HEK293 (cell line): ENCODE results near the gene SHLD2.

Experiments used
- KLF16 ChIP-seq: fragments of 450-650 bp; formaldehyde crosslinking; IDR thresholded peaks from 2 replicates; pipeline ENCODE4 v1.5.1; 2017; ENCODE audit warnings: missing biosample characterization, missing genetic modification characterization
- KLF7 ChIP-seq: fragments of 450-650 bp; formaldehyde crosslinking; IDR thresholded peaks from 2 replicates; pipeline ENCODE4 v1.5.1; 2016; ENCODE audit warnings: missing biosample characterization, missing genetic modification characterization, borderline replicate concordance
- MYNN ChIP-seq: fragments of 450-650 bp; formaldehyde crosslinking; IDR thresholded peaks from 2 replicates; pipeline ENCODE4 v1.5.1; 2016; ENCODE audit warnings: missing biosample characterization, missing genetic modification characterization, borderline replicate concordance
- PATZ1 ChIP-seq: fragments of 450-650 bp; formaldehyde crosslinking; IDR thresholded peaks from 2 replicates; pipeline ENCODE4 v1.5.1; 2016; ENCODE audit warnings: missing biosample characterization, missing genetic modification characterization
- SCRT2 ChIP-seq: fragments of 450-650 bp; formaldehyde crosslinking; IDR thresholded peaks from 2 replicates; pipeline ENCODE4 v1.5.1; 2016; ENCODE audit warnings: missing biosample characterization, missing genetic modification characterization
- SETDB1 ChIP-seq: IDR thresholded peaks from one replicate; pipeline ENCODE4 v1.6.1; 2017; ENCODE audit warnings: mild to moderate bottlenecking, low read length, moderate library complexity, mixed read lengths; ENCODE audit not compliant: insufficient read length
- ZBTB20 ChIP-seq: fragments of 450-650 bp; formaldehyde crosslinking; IDR thresholded peaks from 2 replicates; pipeline ENCODE4 v1.5.1; 2016; ENCODE audit warnings: missing biosample characterization, missing genetic modification characterization
- ZBTB48 ChIP-seq: fragments of 450-650 bp; formaldehyde crosslinking; IDR thresholded peaks from 2 replicates; pipeline ENCODE4 v1.5.1; 2016; ENCODE audit warnings: missing biosample characterization, missing genetic modification characterization
- ZFHX2 ChIP-seq: fragments of 450-650 bp; formaldehyde crosslinking; conservative IDR thresholded peaks from 2 replicates; pipeline ENCODE4 v1.5.1; 2016; ENCODE audit warnings: missing biosample characterization, missing genetic modification characterization
- ZFP69B ChIP-seq: fragments of 450-650 bp; formaldehyde crosslinking; IDR thresholded peaks from 2 replicates; pipeline ENCODE4 v1.5.1; 2016; ENCODE audit warnings: missing biosample characterization, missing genetic modification characterization
- ZNF10 ChIP-seq: fragments of 450-650 bp; formaldehyde crosslinking; IDR thresholded peaks from 2 replicates; pipeline ENCODE4 v1.5.1; 2017; ENCODE audit warnings: missing biosample characterization, missing genetic modification characterization
- ZNF335 ChIP-seq: fragments of 450-650 bp; formaldehyde crosslinking; conservative IDR thresholded peaks from 2 replicates; pipeline ENCODE4 v1.5.1; 2016; ENCODE audit warnings: missing biosample characterization, missing genetic modification characterization
- ZNF37A ChIP-seq: fragments of 450-650 bp; IDR thresholded peaks from 2 replicates; pipeline ENCODE4 v1.5.1; 2018; ENCODE audit warnings: missing biosample characterization, missing genetic modification characterization
- ZNF394 ChIP-seq: fragments of 450-650 bp; formaldehyde crosslinking; IDR thresholded peaks from 2 replicates; pipeline ENCODE4 v1.5.1; 2016; ENCODE audit warnings: missing biosample characterization, missing genetic modification characterization, mild to moderate bottlenecking, moderate library complexity, borderline replicate concordance
- ZNF423 ChIP-seq: fragments of 450-650 bp; formaldehyde crosslinking; IDR thresholded peaks from 2 replicates; pipeline ENCODE4 v1.5.1; 2016; ENCODE audit warnings: missing biosample characterization, missing genetic modification characterization
- ZNF529 ChIP-seq: fragments of 450-650 bp; formaldehyde crosslinking; IDR thresholded peaks from 2 replicates; pipeline ENCODE4 v1.5.1; 2017; ENCODE audit warnings: missing genetic modification characterization, missing biosample characterization; ENCODE audit not compliant: insufficient replicate concordance
- ZNF623 ChIP-seq: fragments of 450-650 bp; formaldehyde crosslinking; IDR thresholded peaks from 2 replicates; pipeline ENCODE4 v1.5.1; 2016; ENCODE audit warnings: missing biosample characterization, missing genetic modification characterization
- ZNF645 ChIP-seq: fragments of 450-650 bp; formaldehyde crosslinking; IDR thresholded peaks from 2 replicates; pipeline ENCODE4; 2016; ENCODE audit warnings: missing biosample characterization, missing genetic modification characterization
- ZNF658 ChIP-seq: fragments of 450-650 bp; formaldehyde crosslinking; IDR thresholded peaks from 2 replicates; pipeline ENCODE4; 2016; ENCODE audit warnings: missing biosample characterization, missing genetic modification characterization
- ZNF670 ChIP-seq: fragments of 450-650 bp; formaldehyde crosslinking; IDR thresholded peaks from 2 replicates; pipeline ENCODE4 v1.5.1; 2016; ENCODE audit warnings: missing biosample characterization, missing genetic modification characterization, low read depth
- ZNF785 ChIP-seq: fragments of 450-650 bp; formaldehyde crosslinking; IDR thresholded peaks from 2 replicates; pipeline ENCODE4 v1.5.1; 2016; ENCODE audit warnings: missing biosample characterization, missing genetic modification characterization
- ZNF792 ChIP-seq: fragments of 450-650 bp; formaldehyde crosslinking; IDR thresholded peaks from 2 replicates; pipeline ENCODE4 v1.5.1; 2016; ENCODE audit warnings: missing biosample characterization, missing genetic modification characterization
- ZSCAN16 ChIP-seq: fragments of 450-650 bp; formaldehyde crosslinking; IDR thresholded peaks from 2 replicates; pipeline ENCODE4 v1.5.1; 2016; ENCODE audit warnings: missing biosample characterization, missing genetic modification characterization
- TF ChIP-seq, protein P1 (sequence below): fragments of 450-650 bp; formaldehyde crosslinking; IDR thresholded peaks from 2 replicates; pipeline ENCODE4 v1.5.1; 2016; ENCODE audit warnings: missing biosample characterization, missing genetic modification characterization
- TF ChIP-seq, protein P2 (sequence below): fragments of 450-650 bp; formaldehyde crosslinking; IDR thresholded peaks from 2 replicates; pipeline ENCODE4 v1.5.1; 2016; ENCODE audit warnings: missing biosample characterization, missing genetic modification characterization
- TF ChIP-seq, protein P3 (sequence below): fragments of 450-650 bp; formaldehyde crosslinking; IDR thresholded peaks from 2 replicates; pipeline ENCODE4 v1.5.1; 2016; ENCODE audit warnings: missing biosample characterization, missing genetic modification characterization

The SHLD2 gene

DNA sequence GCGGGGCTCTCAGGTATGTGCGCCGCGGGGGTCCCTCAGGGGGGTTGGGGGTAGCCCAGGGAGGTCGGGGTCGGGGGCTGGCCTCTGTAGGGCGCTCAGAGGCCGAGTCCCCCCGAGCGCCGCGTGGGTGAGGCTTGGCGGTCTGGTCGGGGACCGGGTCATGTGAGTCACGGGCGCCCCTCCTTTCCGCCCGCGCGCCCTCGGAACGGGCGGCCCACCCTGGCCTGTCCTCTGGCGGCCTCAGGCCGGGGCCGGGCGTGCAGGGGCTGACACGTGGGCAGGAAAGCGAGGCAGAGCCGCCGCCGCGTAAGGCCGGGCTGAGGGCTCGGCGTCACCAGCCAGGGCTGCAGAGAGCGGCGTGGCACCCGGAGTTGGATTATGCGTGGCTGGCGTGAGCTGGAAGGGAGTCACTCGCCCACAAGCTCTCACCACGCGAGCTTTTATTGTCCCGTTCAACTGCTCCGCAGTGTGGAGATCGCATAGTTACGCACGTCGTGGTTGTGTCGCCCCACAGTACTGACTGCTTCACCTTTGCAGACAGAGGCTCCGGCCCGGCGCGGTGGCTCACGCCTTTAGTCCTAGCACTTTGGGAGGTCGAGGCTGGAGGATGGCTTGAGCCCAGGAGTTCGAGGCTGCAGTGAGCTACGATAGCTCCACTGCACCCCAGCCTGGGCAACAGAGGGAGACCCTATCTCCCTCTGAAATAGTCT, 385 bp downstream of the SHLD2 start (continued):
- TF ChIP-seq, protein P1, sequence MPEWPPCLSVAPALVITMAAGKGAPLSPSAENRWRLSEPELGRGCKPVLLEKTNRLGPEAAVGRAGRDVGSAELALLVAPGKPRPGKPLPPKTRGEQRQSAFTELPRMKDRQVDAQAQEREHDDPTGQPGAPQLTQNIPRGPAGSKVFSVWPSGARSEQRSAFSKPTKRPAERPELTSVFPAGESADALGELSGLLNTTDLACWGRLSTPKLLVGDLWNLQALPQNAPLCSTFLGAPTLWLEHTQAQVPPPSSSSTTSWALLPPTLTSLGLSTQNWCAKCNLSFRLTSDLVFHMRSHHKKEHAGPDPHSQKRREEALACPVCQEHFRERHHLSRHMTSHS: no peak
- TF ChIP-seq ZFP69B (tag by site-specific recombination) (peak; percentile 63; the same call in 1 of the 2 replicates), PATZ1 (tag by site-specific recombination) (peak; percentile 82), ZFHX2 (tag by site-specific recombination) (peak; percentile 97), ZSCAN16 (tag by site-specific recombination) (0 out of 2 replicates have a peak, but pooled peaks have one; percentile 41), ZNF529 (tag by site-specific recombination) (no peak), ZNF670 (tag by site-specific recombination) (no peak), ZNF785 (tag by site-specific recombination) (peak; percentile 73; the same call in 1 of the 2 replicates), ZNF37A (no peak), KLF7 (tag by site-specific recombination) (peak; percentile 60; the same call in 1 of the 2 replicates), ZNF423 (tag by site-specific recombination) (peak; percentile 47; the same call in 1 of the 2 replicates), KLF16 (tag by site-specific recombination) (0 out of 2 replicates have a peak, but pooled peaks have one; percentile 65), SCRT2 (tag by site-specific recombination) (0 out of 2 replicates have a peak, but pooled peaks have one; percentile 8), ZNF645 (tag by site-specific recombination) (no peak), SETDB1 (no peak), MYNN (tag by site-specific recombination) (peak; percentile 33; the same call in 1 of the 2 replicates), ZNF658 (no peak), ZNF623 (tag by site-specific recombination) (0 out of 2 replicates have a peak, but pooled peaks have one; percentile 19), ZNF10 (tag by site-specific recombination) (peak; percentile 19; the same call in 1 of the 2 replicates), ZBTB48 (tag by site-specific recombination) (0 out of 2 replicates have a peak, but pooled peaks have one; percentile 30), ZNF792 (tag by site-specific recombination) (0 out of 2 replicates have a peak, but pooled peaks have one; percentile 35), ZNF335 (tag by site-specific recombination) (peak; percentile 74), ZNF394 (tag by site-specific recombination) (peak; percentile 11; the same call in 1 of the 2 replicates), ZBTB20 (tag by site-specific recombination) (peak; percentile 71; the same call in 1 of the 2 replicates)
- TF ChIP-seq, protein P2, sequence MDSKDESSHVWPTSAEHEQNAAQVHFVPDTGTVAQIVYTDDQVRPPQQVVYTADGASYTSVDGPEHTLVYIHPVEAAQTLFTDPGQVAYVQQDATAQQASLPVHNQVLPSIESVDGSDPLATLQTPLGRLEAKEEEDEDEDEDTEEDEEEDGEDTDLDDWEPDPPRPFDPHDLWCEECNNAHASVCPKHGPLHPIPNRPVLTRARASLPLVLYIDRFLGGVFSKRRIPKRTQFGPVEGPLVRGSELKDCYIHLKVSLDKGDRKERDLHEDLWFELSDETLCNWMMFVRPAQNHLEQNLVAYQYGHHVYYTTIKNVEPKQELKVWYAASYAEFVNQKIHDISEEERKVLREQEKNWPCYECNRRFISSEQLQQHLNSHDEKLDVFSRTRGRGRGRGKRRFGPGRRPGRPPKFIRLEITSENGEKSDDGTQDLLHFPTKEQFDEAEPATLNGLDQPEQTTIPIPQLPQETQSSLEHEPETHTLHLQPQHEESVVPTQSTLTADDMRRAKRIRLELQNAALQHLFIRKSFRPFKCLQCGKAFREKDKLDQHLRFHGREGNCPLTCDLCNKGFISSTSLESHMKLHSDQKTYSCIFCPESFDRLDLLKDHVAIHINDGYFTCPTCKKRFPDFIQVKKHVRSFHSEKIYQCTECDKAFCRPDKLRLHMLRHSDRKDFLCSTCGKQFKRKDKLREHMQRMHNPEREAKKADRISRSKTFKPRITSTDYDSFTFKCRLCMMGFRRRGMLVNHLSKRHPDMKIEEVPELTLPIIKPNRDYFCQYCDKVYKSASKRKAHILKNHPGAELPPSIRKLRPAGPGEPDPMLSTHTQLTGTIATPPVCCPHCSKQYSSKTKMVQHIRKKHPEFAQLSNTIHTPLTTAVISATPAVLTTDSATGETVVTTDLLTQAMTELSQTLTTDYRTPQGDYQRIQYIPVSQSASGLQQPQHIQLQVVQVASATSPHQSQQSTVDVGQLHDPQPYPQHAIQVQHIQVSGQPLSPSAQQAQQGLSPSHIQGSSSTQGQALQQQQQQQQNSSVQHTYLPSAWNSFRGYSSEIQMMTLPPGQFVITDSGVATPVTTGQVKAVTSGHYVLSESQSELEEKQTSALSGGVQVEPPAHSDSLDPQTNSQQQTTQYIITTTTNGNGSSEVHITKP (tag by site-specific recombination): peak; percentile 30; the same call in 1 of the 2 replicates
- TF ChIP-seq, protein P3, sequence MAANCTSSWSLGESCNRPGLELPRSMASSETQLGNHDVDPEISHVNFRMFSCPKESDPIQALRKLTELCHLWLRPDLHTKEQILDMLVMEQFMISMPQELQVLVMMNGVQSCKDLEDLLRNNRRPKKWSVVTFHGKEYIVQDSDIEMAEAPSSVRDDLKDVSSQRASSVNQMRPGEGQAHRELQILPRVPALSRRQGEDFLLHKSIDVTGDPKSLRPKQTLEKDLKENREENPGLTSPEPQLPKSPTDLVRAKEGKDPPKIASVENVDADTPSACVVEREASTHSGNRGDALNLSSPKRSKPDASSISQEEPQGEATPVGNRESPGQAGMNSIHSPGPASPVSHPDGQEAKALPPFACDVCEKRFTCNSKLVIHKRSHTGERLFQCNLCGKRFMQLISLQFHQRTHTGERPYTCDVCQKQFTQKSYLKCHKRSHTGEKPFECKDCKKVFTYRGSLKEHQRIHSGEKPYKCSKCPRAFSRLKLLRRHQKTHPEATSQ (tag by site-specific recombination): peak; percentile 72; the same call in 1 of the 2 replicates
- TF ChIP-seq, all 188 proteins: peak for 52
